GM19395 (cell line): ENCODE measurements around the gene NPVF.

Experiments used
- ATAC-seq: cut with Tn5 transposase; IDR thresholded peaks from one replicate; pipeline ENCODE4 v1.9.1; 2021; ENCODE audit warnings: mild to moderate bottlenecking, moderate library complexity; ENCODE audit not compliant: unreplicated experiment

The NPVF gene

GRCh38 chr7:25228386-25228785 is at the start of gene NPVF:
TSS of gene NPVF (minus strand) at chr7:25228486. CDS start at chr7:25228439, 47 bp downstream.
- ATAC-seq: no peak

- ATAC-seq: no peak
Observed at GRCh38 chr7:25272265-25272664, 44.0 kb upstream of the NPVF start.

- ATAC-seq: no peak
Observed at GRCh38 chr7:25263337-25263736, 35.1 kb upstream of the NPVF start.

- no peak for ATAC-seq
Observed at GRCh38 chr7:25262586-25262985, 34.3 kb upstream of the NPVF start.

GRCh38 chr7:25261545-25262140 is 33.4 kb upstream of the NPVF start:
- no peak for ATAC-seq

- ATAC-seq: peak; percentile 58
Observed at GRCh38 chr7:25260862-25261494, 32.7 kb upstream of the NPVF start.

GRCh38 chr7:25259487-25260243 is 31.4 kb upstream of the NPVF start:
- ATAC-seq: peak; percentile 87

- no peak for ATAC-seq
Observed at GRCh38 chr7:25256333-25256819, 28.1 kb upstream of the NPVF start.

- no peak for ATAC-seq
Observed at GRCh38 chr7:25255611-25256332, 27.5 kb upstream of the NPVF start.

- ATAC-seq: no peak
Observed at GRCh38 chr7:25254604-25255003, 26.3 kb upstream of the NPVF start.

- no peak for ATAC-seq
Observed at GRCh38 chr7:25253714-25254113, 25.4 kb upstream of the NPVF start.

- no peak for ATAC-seq
Observed at GRCh38 chr7:25250386-25250785, 22.1 kb upstream of the NPVF start.

GRCh38 chr7:25249772-25250171 is 21.5 kb upstream of the NPVF start:
- no peak for ATAC-seq

GRCh38 chr7:25246306-25246705 is 18.0 kb upstream of the NPVF start:
- ATAC-seq: no peak

- no peak for ATAC-seq
Observed at GRCh38 chr7:25244254-25245033, 16.2 kb upstream of the NPVF start.

GRCh38 chr7:25242678-25243077 is 14.4 kb upstream of the NPVF start:
- no peak for ATAC-seq

GRCh38 chr7:25240896-25241295 is 12.6 kb upstream of the NPVF start:
- no peak for ATAC-seq

- no peak for ATAC-seq
Observed at GRCh38 chr7:25240340-25240739, 12.1 kb upstream of the NPVF start.

- no peak for ATAC-seq
Observed at GRCh38 chr7:25239888-25240287, 11.6 kb upstream of the NPVF start.

- no peak for ATAC-seq
Observed at GRCh38 chr7:25238066-25238725, 9.9 kb upstream of the NPVF start.
